Measurements from ENCODE around the gene FCHSD2. TPM values are rescaled to one million over a fixed set of nuclear protein-coding genes. Genes with fewer than 3 reads are reported as not detected.

The FCHSD2 gene
- total RNA-seq, 2 donors from 2014 or later = 14.0 to 17.6 TPM

- TF ChIP-seq CTCF (conservative IDR thresholded peaks at IDR 0.05) = no peak
- Histone ChIP-seq H3K27me3 (ENCODE audit: control insufficient read depth, insufficient read depth, low read length, poor library complexity, severe bottlenecking) (no peaks in the 10 kb centered on the region), H3K4me3 (ENCODE audit: low read length) (no peak overlapping the region), H3K4me1 (ENCODE audit: control insufficient read depth, insufficient read depth, low read length) (peaks cover 9% of the 10 kb centered on the region), H3K9me3 (ENCODE audit: control insufficient read depth, low read length) (no peaks in the 10 kb centered on the region), H3K9ac (ENCODE audit: extremely low read depth, low read length, poor library complexity, severe bottlenecking) (no peak overlapping the region), H3K36me3 (ENCODE audit: control insufficient read depth, insufficient read depth, low read length) (no peaks in the 10 kb centered on the region), H3K27ac (ENCODE audit: low read depth, low read length) (no peak overlapping the region)
- H3K36me3 Mint-ChIP-seq (ENCODE audit: low read depth) = no peaks in the 10 kb centered on the region
- no peaks in the 10 kb centered on the region for H3K9me3 Mint-ChIP-seq
- no peak overlapping the region for H3K27ac Mint-ChIP-seq
- DNase-seq = no peak
- H3K27me3 Mint-ChIP-seq (ENCODE audit: insufficient read depth) = no peaks in the 10 kb centered on the region
- peaks cover 20% of the 10 kb centered on the region for H3K4me1 Mint-ChIP-seq
- no peak overlapping the region for H3K4me3 Mint-ChIP-seq
These were observed 190.2 kb downstream of the FCHSD2 start for GRCh38 chr11:72951888-72952287.

GRCh38 chr11:72951193-72951592 lies 190.9 kb downstream of the FCHSD2 start:
- no peak overlapping the region for H3K27ac ChIP-seq (ENCODE audit: low read depth, low read length)

GRCh38 chr11:72950685-72951084 lies 191.4 kb downstream of the FCHSD2 start:
- H3K27ac Mint-ChIP-seq = no peak overlapping the region
- H3K27me3 Mint-ChIP-seq (ENCODE audit: insufficient read depth) = no peaks in the 10 kb centered on the region
- no peaks in the 10 kb centered on the region for H3K9me3 Mint-ChIP-seq
- Histone ChIP-seq H3K27me3 (ENCODE audit: control insufficient read depth, insufficient read depth, low read length, poor library complexity, severe bottlenecking) (no peaks in the 10 kb centered on the region), H3K9ac (ENCODE audit: extremely low read depth, low read length, poor library complexity, severe bottlenecking) (no peak overlapping the region), H3K4me3 (ENCODE audit: low read length) (no peak overlapping the region), H3K27ac (ENCODE audit: low read depth, low read length) (no peak overlapping the region), H3K4me1 (ENCODE audit: control insufficient read depth, insufficient read depth, low read length) (peaks cover 6% of the 10 kb centered on the region), H3K9me3 (ENCODE audit: control insufficient read depth, low read length) (no peaks in the 10 kb centered on the region), H3K36me3 (ENCODE audit: control insufficient read depth, insufficient read depth, low read length) (no peaks in the 10 kb centered on the region)
- H3K4me1 Mint-ChIP-seq = peaks cover 18% of the 10 kb centered on the region
- DNase-seq = peak; percentile 86
- WGBS, 2 experiments (ENCODE audit: insufficient coverage in 1 of 2, insufficient read length in 1 of 2) = 0 to 20% methylated on average over 1 to 3 of the region's 3 CpGs
- TF ChIP-seq CTCF (conservative IDR thresholded peaks at IDR 0.05) = no peak
- no peak overlapping the region for H3K4me3 Mint-ChIP-seq
- H3K36me3 Mint-ChIP-seq (ENCODE audit: low read depth) = no peaks in the 10 kb centered on the region

More at GRCh38 chr11:72951193-72951592, 190.9 kb downstream of the FCHSD2 start:
- no peak overlapping the region for H3K9ac ChIP-seq (ENCODE audit: extremely low read depth, low read length, poor library complexity, severe bottlenecking)
- no peaks in the 10 kb centered on the region for H3K27me3 Mint-ChIP-seq (ENCODE audit: insufficient read depth)
- H3K27me3 ChIP-seq (ENCODE audit: control insufficient read depth, insufficient read depth, low read length, poor library complexity, severe bottlenecking) = no peaks in the 10 kb centered on the region
- H3K27ac Mint-ChIP-seq = no peak overlapping the region
- peaks cover 20% of the 10 kb centered on the region for H3K4me1 Mint-ChIP-seq
- H3K36me3 Mint-ChIP-seq (ENCODE audit: low read depth) = no peaks in the 10 kb centered on the region
- H3K4me3 Mint-ChIP-seq = no peak overlapping the region
- H3K4me1 ChIP-seq (ENCODE audit: control insufficient read depth, insufficient read depth, low read length) = peaks cover 9% of the 10 kb centered on the region
- no peaks in the 10 kb centered on the region for H3K36me3 ChIP-seq (ENCODE audit: control insufficient read depth, insufficient read depth, low read length)
- no peak for DNase-seq
- H3K9me3 Mint-ChIP-seq = no peaks in the 10 kb centered on the region
- H3K9me3 ChIP-seq (ENCODE audit: control insufficient read depth, low read length) = no peaks in the 10 kb centered on the region
- no peak for TF ChIP-seq CTCF (conservative IDR thresholded peaks at IDR 0.05)
- H3K4me3 ChIP-seq (ENCODE audit: low read length) = no peak overlapping the region
- WGBS, 2 experiments (ENCODE audit: insufficient coverage in 1 of 2, insufficient read length in 1 of 2) = 81 to 91% methylated on average over 4 of the region's 4 CpGs
